ENCODE data around the gene DTX1.

Gene DTX1

DNA sequence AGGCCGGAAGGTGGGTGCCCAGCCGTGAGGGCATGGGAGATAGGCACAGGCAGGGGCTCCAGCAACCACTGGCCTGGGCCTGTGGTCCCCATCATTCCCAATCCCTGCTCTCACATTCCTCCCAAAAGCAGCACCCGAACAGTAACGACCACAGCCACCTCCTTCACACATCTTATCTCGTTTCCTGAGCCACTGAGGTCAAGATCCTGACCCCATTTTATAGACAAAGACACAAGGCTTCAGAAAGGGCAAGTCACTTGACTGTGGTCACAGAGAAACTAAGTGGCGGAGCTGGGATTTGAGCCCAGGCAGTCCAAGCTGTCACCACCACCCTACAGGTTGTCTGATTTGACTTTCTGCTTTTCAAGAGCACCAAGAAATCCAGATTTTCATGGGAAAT, 38.9 kb downstream of the DTX1 start:
- no peak for DNase-seq

DNA sequence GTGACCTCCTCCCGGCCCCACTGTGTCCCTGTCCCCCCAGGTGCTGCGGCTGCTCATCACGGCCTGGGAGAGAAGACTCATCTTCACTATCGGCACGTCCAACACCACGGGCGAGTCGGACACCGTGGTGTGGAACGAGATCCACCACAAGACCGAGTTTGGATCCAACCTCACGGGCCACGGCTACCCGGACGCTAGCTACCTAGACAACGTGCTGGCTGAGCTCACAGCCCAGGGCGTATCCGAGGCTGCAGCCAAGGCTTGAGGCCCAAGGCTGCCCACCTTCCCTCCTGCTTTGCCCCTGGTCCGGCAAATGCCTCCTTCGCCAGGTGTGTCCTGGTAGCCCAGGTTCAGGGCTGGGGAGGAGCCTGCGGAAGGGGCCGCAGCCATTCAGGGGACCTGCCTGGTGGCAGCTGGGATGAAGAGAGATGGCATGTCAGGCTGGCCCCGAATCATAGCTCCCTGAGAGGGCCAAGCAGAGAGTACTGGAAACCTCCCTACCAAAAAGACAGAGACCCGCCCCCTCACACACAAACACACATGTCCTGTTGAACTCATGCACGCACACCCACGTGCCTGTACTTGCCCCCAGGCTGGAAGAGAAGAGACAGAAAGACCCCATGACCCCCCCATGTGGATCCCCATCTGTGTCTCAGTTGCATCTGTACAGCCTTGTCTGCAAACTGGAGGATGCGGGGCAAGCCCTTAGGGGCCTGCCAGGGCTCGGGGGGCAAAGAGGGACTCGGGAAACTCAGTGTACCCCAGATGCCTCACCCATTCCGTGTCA, 40.3 kb downstream of the DTX1 start:
- DNase-seq, result no peak

DNA sequence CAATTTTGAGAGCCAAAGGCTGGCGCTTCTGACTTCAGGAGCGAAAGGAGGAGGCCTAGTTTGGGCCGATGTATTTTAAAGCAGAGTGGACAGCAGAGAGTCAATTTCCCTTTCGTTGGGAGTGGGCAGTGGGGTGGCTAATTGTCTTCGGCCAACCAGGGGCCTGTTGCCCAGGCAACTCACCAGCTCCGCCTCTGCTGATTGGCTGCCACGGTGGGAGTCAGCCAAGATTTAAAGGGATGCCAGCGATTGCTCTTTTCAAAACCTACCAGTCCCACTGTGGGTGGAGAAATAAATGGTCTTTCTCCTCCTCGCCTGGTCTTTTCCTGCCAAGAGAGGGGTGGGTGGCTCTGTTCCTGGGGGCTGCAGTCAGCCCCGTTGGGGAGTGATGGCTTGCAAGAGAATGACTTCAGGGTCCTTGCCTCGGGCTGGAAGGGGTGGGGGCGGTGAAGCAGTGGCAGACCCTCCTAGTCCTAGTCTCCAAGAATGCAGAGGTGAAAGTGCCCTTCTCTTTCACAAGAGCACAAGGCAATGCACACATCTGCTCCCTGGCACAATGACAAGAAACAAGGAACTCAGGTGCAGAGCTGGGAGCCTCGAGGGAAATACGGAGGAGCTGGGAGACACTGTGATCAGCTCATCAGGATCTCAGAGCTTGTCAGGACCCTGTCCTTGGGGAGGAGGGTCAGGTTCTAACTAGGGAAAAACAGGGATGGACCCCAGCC, 41.3 kb downstream of the DTX1 start:
- DNase-seq, result no peak

DNA sequence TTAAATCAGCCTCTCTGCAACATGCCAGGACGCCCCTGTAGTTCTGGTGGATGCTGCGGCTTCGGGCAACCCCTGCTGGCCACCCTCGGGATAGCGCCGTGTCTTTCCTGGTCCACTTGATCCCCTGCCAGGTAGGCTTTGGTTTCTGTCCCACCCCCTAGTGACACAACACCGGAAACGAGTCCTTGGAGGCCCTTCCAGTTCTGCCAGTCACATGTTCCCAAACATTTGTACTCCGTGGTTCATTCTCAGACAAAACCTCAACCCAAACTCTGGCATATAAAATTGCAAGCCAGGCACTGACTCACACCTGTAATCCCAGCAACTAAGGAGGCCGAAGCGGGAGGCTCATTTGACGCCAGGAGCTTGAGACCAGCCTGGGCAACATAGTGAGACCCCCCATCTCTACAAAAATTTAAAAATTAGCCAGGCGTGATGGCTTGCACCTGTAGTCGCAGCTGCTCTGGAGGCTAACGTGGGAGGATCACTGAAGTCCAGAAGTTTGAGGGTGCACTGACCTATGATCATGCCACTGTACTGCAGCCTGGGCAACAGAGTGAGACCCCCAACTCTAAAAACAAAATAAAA, 42.0 kb downstream of the DTX1 start:
- DNase-seq, result peak; percentile 46 to 77

DNA sequence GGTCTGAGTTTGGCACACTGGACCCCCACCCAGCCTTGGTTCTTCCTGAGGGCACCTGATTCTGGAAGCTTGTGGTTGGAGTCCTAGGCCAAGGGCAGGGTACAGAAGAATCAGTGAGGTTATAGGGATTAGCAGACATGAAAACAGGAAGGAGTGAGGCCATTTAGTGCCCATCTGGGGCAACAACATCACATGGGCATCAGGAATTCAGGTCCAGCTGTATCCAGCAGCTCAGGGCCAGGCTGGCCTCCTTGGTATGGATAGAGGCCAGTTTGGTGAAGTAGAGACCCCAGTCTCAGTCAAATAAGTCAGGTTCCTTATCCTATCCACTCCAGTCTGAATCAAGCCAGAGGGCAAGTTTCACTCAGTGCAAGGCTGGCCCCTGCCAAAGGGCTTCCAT, 42.8 kb downstream of the DTX1 start:
- DNase-seq, result no peak

DNA sequence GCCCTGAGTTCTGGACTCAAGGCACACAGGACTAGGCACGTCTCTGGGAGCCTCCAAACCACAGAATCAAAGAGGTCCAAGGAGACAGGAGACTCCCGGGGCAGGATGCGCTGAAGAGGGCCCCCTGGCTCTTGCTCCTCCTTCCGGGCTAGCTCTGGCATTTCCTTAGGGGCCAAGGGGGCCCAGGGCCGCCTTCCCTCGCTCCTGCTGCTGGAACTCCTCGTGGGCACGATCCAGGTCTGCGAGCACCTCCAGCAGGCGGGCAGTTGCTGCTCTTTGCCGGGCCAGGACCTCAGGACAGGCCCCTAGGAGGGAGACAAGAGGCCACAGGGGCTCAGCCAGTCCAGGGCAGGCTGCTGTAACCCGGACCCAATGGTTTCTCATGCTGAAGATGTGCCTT, 43.2 kb downstream of the DTX1 start:
- DNase-seq, result no peak

DNA sequence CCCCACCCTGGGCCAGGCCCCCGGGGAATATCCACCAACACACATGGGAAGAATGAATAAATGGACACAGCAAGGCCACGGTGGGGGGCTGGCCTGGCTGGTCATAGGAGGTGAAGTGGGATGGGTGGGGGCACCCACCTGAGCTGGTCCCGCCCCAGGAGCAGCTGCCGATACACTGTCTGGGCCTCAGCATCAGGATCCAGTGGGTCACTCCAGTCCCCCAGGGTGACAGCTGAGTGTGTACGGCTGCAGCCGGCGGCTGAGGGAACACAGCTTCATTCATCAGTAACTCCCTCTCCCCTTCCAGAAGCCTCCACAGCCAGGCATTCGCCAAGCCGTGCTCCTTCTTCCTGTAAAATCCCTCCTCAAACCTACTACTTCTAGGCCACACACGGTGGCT, 45.2 kb downstream of the DTX1 start:
- DNase-seq, result no peak

DNA sequence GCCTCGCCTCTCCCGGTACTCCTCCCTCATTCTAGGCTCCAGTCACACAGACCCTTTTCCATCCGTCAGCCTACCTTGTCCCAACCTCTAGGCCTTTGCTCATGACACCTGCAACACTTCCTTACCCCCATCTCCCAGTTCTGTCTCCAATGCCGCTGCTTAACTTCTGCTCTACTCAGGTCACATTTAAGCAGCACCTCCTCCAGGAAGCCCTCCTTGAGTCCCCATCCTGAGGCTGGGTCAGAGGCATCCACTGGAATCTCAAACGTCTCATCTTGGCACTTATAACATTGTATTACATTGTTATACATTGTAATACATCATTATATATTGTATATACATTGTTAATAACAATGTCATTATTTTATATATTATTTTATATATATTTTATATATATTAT, 46.3 kb downstream of the DTX1 start:
- no peak for DNase-seq

DNA sequence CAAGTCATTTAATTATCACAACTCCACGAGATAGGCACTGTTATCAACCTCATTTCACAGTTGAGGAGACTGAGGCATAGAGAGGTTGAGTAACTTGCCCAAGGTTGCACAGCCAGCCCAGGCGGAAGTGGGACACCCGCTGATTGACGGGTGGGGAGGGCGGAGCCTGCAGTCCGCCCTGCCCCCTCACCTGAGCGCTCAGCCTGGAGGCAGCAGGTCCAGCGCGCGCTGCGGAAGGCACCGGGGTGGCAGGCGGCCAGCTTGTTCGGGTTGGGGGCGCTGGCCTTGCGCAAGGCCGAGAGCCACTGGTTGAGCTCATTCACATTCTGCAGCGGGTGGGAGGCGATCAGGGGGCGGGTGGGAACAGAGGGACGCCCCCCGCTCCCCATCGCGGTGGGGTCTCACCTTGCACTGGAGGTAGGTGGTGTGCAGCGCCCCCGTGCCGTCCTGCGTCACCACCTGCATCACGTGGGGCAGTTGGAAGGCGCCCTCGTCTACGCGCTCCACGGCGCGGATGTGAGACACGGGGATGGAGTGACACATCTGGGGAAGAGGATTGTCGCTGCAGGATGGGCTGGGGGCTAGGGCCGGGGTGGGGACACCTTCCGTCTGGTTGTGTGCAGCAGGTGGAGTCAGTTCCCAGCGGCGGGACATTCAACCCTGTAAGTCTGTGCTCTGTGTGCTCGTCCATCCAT, 47.4 kb downstream of the DTX1 start:
- no peak for DNase-seq

DNA sequence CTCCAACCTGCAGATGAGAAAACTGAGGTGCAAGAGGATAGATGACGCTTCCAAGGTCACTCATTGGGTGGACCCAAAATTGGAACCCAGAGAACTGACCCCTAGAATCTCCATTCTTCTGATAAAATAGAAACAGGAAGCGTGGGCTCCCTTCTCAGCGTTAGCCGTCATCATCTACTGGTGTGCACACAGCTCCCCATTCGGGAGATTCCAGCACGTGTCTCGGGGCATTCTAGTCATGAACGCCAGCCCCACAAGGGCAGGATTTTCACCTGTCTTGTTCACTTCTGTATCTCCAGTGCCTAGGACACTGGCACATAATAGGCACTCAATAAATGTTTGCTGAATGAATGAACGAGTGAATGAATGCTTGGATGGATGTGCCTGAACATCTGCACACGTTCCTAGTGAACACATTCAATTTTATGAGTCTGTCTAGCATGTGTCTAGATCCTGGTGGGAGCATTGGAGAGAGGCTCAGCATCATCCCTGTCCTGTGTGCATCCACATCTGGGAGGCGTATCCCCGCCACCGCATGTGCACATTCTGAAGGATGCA, 48.5 kb downstream of the DTX1 start:
- DNase-seq, result no peak

DNA sequence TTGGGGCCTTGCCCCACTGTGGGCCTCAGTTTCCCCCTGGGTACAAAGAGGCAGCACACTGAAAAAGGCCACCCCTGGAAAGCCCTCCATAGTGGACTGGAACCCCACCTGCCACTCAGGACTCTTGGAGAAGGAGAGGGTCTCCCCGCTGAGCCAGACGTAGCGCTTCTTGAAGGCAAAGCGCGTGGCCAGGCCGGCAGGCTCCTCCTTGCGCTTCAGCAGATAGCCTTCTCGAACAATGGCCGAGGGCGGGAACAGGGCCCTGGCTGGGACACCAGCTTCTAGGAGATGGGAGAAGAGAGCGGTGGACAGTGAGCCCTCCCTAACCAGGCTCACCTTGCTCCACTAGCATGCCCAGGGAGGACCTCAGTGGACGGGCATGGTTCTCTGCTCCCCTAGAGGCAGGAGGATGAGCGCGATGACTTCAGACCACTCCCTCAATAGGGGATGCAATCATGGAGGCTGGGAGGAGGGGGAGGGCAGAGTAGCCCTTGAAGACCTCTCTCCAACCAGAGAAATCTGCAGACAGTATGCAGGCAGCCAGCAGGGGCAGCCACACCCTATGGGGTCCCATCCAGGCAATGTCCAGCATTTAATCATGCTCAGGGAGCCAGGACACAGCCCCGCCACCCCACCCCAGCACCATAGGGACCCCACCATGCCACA, 49.2 kb downstream of the DTX1 start:
- DNase-seq, result no peak

DNA sequence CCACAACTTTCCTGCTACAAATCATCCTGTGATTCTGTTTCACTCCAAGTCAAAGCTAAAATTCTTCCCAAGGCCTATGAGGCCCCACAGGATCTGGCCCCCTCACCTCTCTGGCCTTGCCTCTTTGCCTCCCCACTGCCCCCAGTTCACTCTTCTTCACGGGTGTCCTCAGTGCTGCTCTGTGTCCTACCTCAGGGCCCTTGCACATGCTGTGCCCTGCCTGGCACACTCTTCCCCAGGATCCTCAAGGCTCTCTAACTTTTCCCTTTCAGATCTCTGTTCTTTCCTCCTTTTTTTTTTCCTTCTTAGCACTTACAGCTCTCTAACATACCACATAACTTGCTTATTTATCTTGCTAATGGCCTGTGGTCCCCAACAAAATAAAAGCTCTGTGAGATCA, 49.8 kb downstream of the DTX1 start:
- no peak for DNase-seq

DNA sequence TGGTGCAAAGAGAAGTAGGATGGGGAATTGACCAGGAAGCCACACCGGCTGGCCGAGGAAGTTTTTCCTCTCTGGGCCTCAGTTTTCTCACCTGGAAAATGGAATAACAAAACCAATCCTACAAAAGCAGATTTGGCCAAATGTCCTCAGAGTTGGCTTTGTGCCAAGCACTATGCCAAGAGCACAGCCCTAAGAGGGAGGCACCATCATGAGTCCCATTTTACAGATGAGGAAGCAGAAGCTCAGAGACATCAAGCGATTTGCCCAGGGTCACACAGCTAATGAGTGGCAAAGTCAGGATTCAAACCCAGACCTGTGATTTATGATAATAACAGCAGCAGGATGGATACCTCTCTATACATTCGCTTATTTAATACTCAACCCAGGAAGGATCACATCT, 51.8 kb downstream of the DTX1 start:
- DNase-seq, result no peak

DNA sequence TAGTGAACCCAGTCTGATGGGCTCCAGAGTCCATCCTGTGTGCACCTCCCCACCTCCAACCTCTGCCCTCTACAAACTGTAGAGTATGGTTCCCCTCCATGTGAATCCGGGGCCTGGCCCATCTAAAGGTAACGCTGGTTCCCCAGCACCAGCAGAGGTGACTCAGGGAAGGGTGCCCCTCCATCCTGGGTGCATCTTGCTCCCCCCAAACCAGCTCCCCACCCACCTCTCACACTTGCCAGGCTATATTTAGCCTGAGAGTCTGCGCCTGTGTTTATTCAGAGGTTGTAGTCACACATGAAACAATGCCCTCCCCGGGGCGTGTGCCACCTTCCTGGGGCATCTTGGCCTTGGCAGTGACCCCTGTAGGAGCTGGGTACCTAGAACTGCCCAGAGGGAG, 52.8 kb downstream of the DTX1 start:
- DNase-seq, result no peak

DNA sequence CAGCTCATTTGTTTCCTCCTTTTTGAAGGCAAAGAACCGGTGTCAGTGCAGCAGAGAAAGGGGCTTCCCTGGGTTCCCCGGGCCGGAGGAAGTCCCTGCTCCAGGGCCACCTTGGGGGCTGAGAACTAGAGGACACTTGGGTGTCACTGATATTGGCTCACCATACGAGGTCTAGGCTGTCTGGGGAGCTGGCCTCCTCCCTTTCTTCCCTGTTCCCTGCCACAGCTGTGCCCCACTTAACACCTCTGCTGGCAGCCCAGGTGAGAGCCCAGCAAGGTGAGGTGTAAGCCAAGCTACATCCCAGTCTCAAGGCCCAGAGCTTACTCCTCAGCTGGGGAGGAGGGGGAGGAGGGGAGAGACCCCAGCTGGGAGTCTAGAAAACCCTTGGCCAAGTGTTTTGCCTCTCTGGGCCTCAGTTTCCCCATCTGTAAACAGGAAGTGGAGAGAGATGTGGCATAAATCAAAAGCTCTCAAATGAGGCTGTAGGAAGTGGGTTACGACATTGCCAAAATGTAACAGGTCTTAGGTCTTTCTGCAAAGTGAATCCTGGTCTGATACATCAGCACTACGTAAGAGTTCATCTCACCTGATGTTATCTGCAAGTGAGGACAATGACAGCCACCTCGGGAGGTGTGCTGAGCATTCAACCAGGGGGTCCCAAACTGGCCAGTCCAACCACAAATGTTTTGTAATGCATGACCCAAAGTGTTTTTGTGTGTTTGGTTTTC, 53.5 kb downstream of the DTX1 start:
- no peak for DNase-seq

DNA sequence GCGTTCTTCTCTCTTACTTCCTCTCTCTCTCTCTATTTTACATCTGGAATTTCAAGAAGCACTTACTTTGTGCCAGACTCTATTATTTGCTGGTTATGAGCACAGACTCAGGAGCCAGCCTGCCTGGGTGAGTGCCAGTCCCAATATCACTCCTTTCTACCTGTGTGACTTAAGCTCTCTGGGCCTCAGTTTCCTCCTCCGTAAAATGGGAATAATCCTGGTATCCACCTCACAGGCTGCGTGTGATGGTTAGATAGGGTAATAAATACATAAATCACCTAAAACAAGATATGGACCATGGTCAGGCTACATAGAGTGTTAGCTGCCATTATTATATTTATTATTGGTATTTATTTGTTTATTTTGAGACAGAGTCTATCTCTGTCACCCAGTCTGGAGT, 54.7 kb downstream of the DTX1 start:
- no peak for DNase-seq

DNA sequence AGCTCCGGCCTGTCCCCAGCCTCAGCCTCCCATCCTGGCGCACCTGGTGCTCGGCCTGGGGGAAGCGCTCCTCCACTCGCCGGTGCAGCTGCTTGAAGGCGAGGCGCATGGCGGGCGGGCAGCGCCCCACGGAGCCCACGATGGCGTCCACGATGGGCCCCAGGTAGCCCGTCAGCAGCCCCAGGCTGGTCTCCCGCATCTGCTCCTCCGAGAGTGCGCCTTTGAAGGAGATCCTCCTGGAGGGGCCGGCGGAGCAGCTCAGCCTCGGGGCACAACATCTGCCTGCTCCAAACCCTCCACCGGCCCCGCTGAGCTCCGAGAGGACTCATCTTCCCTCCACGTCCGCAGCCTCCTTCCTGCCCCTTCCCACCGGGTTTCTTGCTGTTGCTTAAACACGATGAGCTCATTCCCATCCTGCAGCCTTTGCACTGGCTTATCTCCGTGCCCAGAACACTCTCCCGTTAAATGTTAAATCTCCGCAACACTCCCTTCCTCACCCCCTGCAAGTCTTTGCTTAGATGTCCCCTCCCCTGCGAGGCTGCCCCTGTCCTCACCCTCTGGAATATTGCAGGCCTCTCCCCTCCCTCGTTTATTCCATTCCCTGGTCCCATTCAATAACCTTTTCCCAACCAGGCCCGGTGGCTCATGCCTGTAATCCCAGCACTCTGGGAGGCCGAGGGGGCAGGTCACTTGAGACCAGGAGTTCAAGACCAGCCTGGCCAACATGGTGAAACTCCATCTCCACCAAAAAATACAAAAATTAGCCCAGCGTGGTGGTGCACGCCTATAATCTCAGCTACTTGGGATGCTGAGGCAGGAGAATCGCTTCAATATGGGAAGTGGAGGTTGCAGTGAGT, 55.7 kb downstream of the DTX1 start:
- no peak for DNase-seq

DNA sequence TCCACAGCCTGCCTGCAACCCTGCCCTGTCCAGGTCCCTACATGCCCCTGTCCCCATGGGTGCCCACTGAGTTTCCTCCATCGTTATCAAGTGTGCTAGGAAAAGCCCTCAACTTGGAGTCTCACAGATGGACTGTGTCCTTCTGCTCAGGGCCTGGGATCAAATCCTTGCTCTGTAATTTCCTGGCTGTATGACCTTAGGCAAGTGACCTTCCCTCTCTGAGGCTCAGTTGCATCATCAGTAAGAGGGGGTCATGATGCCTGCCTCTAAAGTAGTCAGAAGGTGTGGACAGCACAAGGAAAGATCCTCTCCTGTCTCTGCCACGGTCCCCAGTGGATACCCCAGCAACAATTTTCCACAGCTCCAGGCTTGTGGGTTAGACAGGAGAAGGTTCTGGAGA, 56.9 kb downstream of the DTX1 start:
- DNase-seq, result no peak

DNA sequence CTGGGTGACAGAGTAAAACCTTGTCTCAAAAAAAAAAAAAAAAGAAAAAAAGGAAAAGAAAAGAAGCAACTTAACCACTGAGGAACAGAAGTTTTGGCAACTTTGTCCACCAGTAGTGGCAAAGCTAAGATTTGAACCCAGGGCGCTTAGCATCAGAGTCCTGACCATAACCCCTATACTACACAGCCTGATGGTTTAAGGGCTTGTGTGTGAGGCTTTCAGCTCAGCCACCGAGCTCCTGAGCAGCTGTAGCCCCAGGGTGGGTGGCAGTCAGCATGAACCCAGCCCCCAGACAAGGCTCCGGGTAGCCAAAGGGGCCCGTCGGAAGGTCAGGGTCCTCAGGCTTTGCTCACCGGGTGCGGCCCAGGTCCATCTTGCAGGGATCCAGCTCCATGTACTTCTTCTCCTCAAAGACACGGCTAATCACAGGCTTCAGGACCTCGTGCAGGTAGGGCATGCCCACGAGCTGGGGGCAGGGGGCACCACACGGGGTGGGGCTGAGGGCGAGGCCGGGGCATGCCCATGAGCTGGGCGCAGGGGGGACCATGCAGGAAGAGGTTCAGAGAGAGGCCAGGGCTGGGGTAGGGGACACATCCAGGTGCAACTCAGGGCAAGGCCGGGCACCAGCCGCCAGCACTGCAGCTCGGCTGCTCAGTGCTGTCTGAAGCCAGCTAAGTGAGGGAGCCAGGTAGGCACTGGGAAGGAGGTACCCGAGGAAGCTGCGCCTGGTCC, 58.1 kb downstream of the DTX1 start:
- DNase-seq, result no peak

DNA sequence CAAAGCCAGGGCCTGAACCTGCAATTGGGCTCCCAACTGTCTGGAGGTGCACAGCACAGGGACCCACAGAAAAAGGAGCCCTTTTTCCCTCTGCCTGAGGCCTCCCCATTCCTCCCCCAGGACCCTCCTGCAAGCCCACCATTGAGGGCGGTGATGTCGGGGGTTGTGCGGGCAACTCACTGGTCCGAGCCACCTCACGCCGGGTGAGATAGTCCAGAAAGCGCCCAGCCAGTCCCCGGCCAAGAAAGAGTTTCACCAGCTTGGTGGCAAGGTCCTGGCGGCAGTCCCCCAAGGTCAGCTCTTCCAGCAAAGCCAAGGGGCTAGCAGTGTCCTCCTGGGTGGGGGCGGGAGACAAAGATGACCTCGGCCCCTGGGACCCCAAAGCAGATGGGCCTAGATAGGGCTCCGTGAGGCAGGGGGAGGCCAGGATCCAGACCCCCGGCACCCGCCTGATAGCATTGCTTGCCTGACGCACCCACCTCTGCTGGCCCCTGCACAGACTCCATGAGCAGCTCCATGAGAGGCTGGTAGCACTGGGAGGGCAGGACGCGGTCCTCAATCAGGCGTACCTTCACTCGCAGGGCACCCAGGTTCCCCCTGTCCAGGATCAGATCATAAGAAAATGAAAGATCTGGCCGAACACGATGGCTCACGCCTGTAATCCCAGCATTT, 59.1 kb downstream of the DTX1 start:
- DNase-seq, result no peak
